HCT116 (cell line): ENCODE measurements around the gene PAX9. TPM values are rescaled to one million over a fixed set of nuclear protein-coding genes. Genes with fewer than 3 reads are reported as not detected.
A peak's percentile ranks its signal among the peaks of the same experiment; 100 is the strongest.

Experiments
- ATAC-seq: fragments of 200-7000 bp; cut with Tn5 transposase; 2 replicates; pipeline ENCODE4 v1.9.1; 2020; ENCODE audit warnings: mild to moderate bottlenecking, moderate library complexity
- BruUV-seq: library from RNA; stranded (reverse); fragments of 400-500 nt; replicated peaks from 2 replicates; lab custom pipeline; 2021; lab: Mats Ljungman, UMichigan
- CTCF ChIA-PET: fragments of 300-600 bp; sonication (Branson Sonifier 250); formaldehyde crosslinking; loops from one replicate; lab custom pipeline; 2021; ENCODE audit warnings: antibody characterized with exemption; lab: Charles Lee
- POLR2A ChIA-PET: fragments of 300-600, 350-600 bp; sonication (Branson Sonifier 250); formaldehyde crosslinking; loops from one replicate; lab custom pipeline; 2021; ENCODE audit warnings: antibody characterized with exemption; lab: Charles Lee
- RAD21 ChIA-PET, 2 experiments: fragments of 300-600 bp; sonication (Branson Sonifier 250); formaldehyde crosslinking; loops; one replicate each; lab custom pipeline; 2023; ENCODE audit warnings: low total read pairs in 2 of 2; ENCODE audit not compliant: uncharacterized antibody in 2 of 2, unreplicated experiment in 2 of 2, low non-redundant PET in 1 of 2; lab: Charles Lee
- DNase-seq: peaks from one replicate; pipeline ENCODE4 v3.0.0-alpha.2; 2010; ENCODE audit warnings: low read depth, low spot score
- H2AFZ ChIP-seq: fragments of 200-600 bp; shearing (Covaris generic), sonication (generic); 2 replicates; pipeline ENCODE4 v1.6.1; 2017; ENCODE audit warnings: low read depth, mixed run types, mixed read lengths, antibody characterized with exemption, low read length; ENCODE audit not compliant: poor library complexity, severe bottlenecking
- H3K27ac ChIP-seq: 2 replicates; pipeline ENCODE4 v1.5.1; 2012; ENCODE audit warnings: low read depth, low read length
- H3K27me3 ChIP-seq: fragments of 200-600 bp; sonication (generic); 2 replicates; pipeline ENCODE4 v1.6.1; 2016; ENCODE audit warnings: mixed run types, low read length, mixed read lengths; ENCODE audit not compliant: insufficient read depth
- H3K36me3 ChIP-seq, 2 experiments: fragments of 200-500 bp in 1 of 2; fragments of 200-600 bp in 1 of 2; sonication (Bioruptor generic) in 1 of 2; sonication (generic) in 1 of 2; 2 replicates each; pipeline versions ENCODE4 v1.5.1 to v1.6.1; 2014 to 2016; ENCODE audit warnings: low read length in 2 of 2, inconsistent platforms in 1 of 2, mixed read lengths in 1 of 2, mixed run types in 1 of 2; ENCODE audit not compliant: insufficient read depth in 2 of 2, control insufficient read depth in 1 of 2
- H3K4me1 ChIP-seq, 2 experiments: fragments of 200-600 bp in 1 of 2; sonication (generic) in 1 of 2; 2 replicates each; pipeline versions ENCODE4 v1.5.1 to v1.6.1; 2012 to 2017; ENCODE audit warnings: low read length in 2 of 2, inconsistent platforms in 1 of 2, mild to moderate bottlenecking in 1 of 2, mixed read lengths in 1 of 2, mixed run types in 1 of 2, moderate library complexity in 1 of 2; ENCODE audit not compliant: insufficient read depth in 2 of 2, control insufficient read depth in 1 of 2
- H3K4me2 ChIP-seq: fragments of 200-600 bp; sonication (generic); 2 replicates; pipeline ENCODE4 v1.6.1; 2017; ENCODE audit warnings: mixed run types, low read length, mixed read lengths
- H3K4me3 ChIP-seq, 2 experiments: fragments of 200-600 bp in 1 of 2; sonication (generic) in 1 of 2; replicated peaks in 1 of 2; 2 replicates each; pipeline ENCODE4 v1.5.1; 2011 to 2016; ENCODE audit warnings: low read length in 2 of 2, control low read depth in 1 of 2, low read depth in 1 of 2, mild to moderate bottlenecking in 1 of 2, mixed read lengths in 1 of 2, mixed run types in 1 of 2
- H3K79me2 ChIP-seq: fragments of 200-600 bp; sonication (generic); 2 replicates; pipeline ENCODE4 v1.6.1; 2017; ENCODE audit warnings: mild to moderate bottlenecking, mixed run types, low read length, moderate library complexity, mixed read lengths; ENCODE audit not compliant: insufficient read depth
- H3K9ac ChIP-seq: fragments of 200-600 bp; sonication (generic); 2 replicates; pipeline ENCODE4 v1.6.1; 2016; ENCODE audit warnings: low read length, mixed read lengths
- H3K9me2 ChIP-seq: fragments of 200-600 bp; sonication (generic), shearing (Covaris generic); 2 replicates; pipeline ENCODE4 v1.6.1; 2017; ENCODE audit warnings: mixed run types, mild to moderate bottlenecking, moderate library complexity; ENCODE audit not compliant: insufficient read depth
- H3K9me3 ChIP-seq, 2 experiments: fragments of 200-500 bp in 1 of 2; fragments of 200-600 bp in 1 of 2; sonication (Bioruptor generic) in 1 of 2; sonication (generic) in 1 of 2; 2 replicates each; pipeline ENCODE4 v1.6.1; 2014 to 2017; ENCODE audit warnings: low read length in 2 of 2, mixed read lengths in 2 of 2, inconsistent platforms in 1 of 2, low read depth in 1 of 2, mild to moderate bottlenecking in 1 of 2, mixed run types in 1 of 2, moderate library complexity in 1 of 2; ENCODE audit not compliant: control insufficient read depth in 1 of 2, insufficient read depth in 1 of 2
- H4K20me1 ChIP-seq: fragments of 200-600 bp; sonication (generic), shearing (Covaris generic); 2 replicates; pipeline ENCODE4 v1.6.1; 2017; ENCODE audit warnings: mixed run types, mild to moderate bottlenecking, moderate library complexity; ENCODE audit not compliant: insufficient read depth
- ATF3 ChIP-seq: IDR thresholded peaks from 2 replicates; pipeline ENCODE4 v1.6.1; 2012
- CBX3 ChIP-seq: IDR thresholded peaks from 2 replicates; pipeline ENCODE4 v1.6.1; 2012; ENCODE audit warnings: low read depth
- CEBPB ChIP-seq: IDR thresholded peaks from 2 replicates; pipeline ENCODE4 v1.6.1; 2012; ENCODE audit warnings: low read depth
- CTCF ChIP-seq, 3 experiments: fragments of 200-600 bp in 1 of 3; sonication (generic) in 1 of 3; IDR thresholded peaks in 2 of 3; conservative IDR thresholded peaks in 1 of 3; 2 replicates each; pipeline ENCODE4 v1.5.1; 2012 to 2017; ENCODE audit warnings: low read depth in 2 of 3, low read length in 2 of 3, antibody characterized with exemption in 1 of 3, borderline replicate concordance in 1 of 3, control low read depth in 1 of 3, mild to moderate bottlenecking in 1 of 3, mixed read lengths in 1 of 3, mixed run types in 1 of 3, moderate library complexity in 1 of 3; ENCODE audit not compliant: insufficient read depth in 1 of 3
- ELF1 ChIP-seq: IDR thresholded peaks from 2 replicates; pipeline ENCODE4 v1.6.1; 2012; ENCODE audit warnings: low read depth, borderline replicate concordance
- EZH2phosphoT487 ChIP-seq: fragments of 200-600 bp; IDR thresholded peaks from 2 replicates; pipeline ENCODE4 v1.6.1; 2018; ENCODE audit warnings: antibody characterized with exemption, borderline replicate concordance
- FOSL1 ChIP-seq: IDR thresholded peaks from 2 replicates; pipeline ENCODE4 v1.6.1; 2012; ENCODE audit warnings: low read depth
- JUND ChIP-seq: IDR thresholded peaks from 2 replicates; pipeline ENCODE4 v1.6.1; 2012
- POLR2A ChIP-seq: IDR thresholded peaks from 2 replicates; pipeline ENCODE4 v1.7.0; 2011; ENCODE audit warnings: borderline replicate concordance; ENCODE audit not compliant: insufficient read depth, insufficient read length; ENCODE audit errors: extremely low read depth
- POLR2AphosphoS5 ChIP-seq: IDR thresholded peaks from 2 replicates; pipeline ENCODE4 v1.6.1; 2011; ENCODE audit warnings: mild to moderate bottlenecking, low read depth, low read length, moderate library complexity
- RAD21 ChIP-seq: IDR thresholded peaks from 2 replicates; pipeline ENCODE4 v1.6.1; 2012; ENCODE audit warnings: low read depth, mild to moderate bottlenecking
- REST ChIP-seq: IDR thresholded peaks from 2 replicates; pipeline ENCODE4 v1.6.1; 2012; ENCODE audit warnings: low read depth
- SIN3A ChIP-seq: IDR thresholded peaks from 2 replicates; pipeline ENCODE4 v1.6.1; 2012; ENCODE audit warnings: low read depth
- SP1 ChIP-seq: IDR thresholded peaks from 2 replicates; pipeline ENCODE4 v1.6.1; 2012; ENCODE audit warnings: low read depth
- SRF ChIP-seq: IDR thresholded peaks from 2 replicates; pipeline ENCODE4 v1.6.1; 2012; ENCODE audit warnings: low read depth
- TCF7L2 ChIP-seq: IDR thresholded peaks from 2 replicates; pipeline ENCODE4 v1.7.0; 2011; ENCODE audit warnings: borderline replicate concordance, inconsistent platforms; ENCODE audit not compliant: insufficient read depth, insufficient read length; ENCODE audit errors: extremely low read depth
- YY1 ChIP-seq: IDR thresholded peaks from 2 replicates; pipeline ENCODE4 v1.6.1; 2011; ENCODE audit warnings: low read length, low read depth, moderate library complexity, mild to moderate bottlenecking; ENCODE audit not compliant: insufficient replicate concordance; ENCODE audit errors: extremely low read depth
- ZNF274 ChIP-seq: fragments of 200-500 bp; sonication (Bioruptor generic); IDR thresholded peaks from 2 replicates; pipeline ENCODE4 v1.6.1; 2014; ENCODE audit warnings: mild to moderate bottlenecking, low read depth, low read length, inconsistent platforms
- intact Hi-C: fragments of 100-400 bp; cut with micrococcal nuclease; formaldehyde crosslinking; loops from 2 replicates; pipeline ENCODE4 v1.10.0; 2022
- total RNA-seq: library from RNA; stranded (reverse); gene quantifications from one replicate; pipeline ENCODE4 v1.2.1, GENCODE V29; 2021; ENCODE audit not compliant: unreplicated experiment
- TF ChIP-seq, protein P1 (sequence below): IDR thresholded peaks from 2 replicates; pipeline ENCODE4 v1.6.1; 2011; ENCODE audit warnings: mild to moderate bottlenecking, low read length, moderate library complexity; ENCODE audit not compliant: insufficient replicate concordance; ENCODE audit errors: extremely low read depth
- TF ChIP-seq, protein P2 (sequence below): IDR thresholded peaks from 2 replicates; pipeline ENCODE4 v1.6.1; 2012

The PAX9 gene
- total RNA-seq, 1 experiment from 2014 or later = 5.2 TPM

GRCh38 chr14:36690311-36691040 lies 28.8 kb downstream of the PAX9 start:
- Histone ChIP-seq H3K27me3 (no peaks in the 10 kb centered on the region), H4K20me1 (no peaks in the 10 kb centered on the region), H2AFZ (no peak overlapping the region), H3K79me2 (no peaks in the 10 kb centered on the region), H3K4me3 (no peak overlapping the region), H3K4me2 (peak overlapping the region; percentile 16; the same call in 1 of the 2 replicates), H3K9me3 (no peaks in the 10 kb centered on the region), H3K27ac (no peak overlapping the region), H3K4me1 (peaks cover 0 to 7% of the 10 kb centered on the region in 2 experiments; a peak in 1 of 4 replicates), H3K9ac (no peak overlapping the region), H3K36me3 (no peaks in the 10 kb centered on the region), H3K9me2 (no peaks in the 10 kb centered on the region)
- TF ChIP-seq ATF3 = no peak
- TF ChIP-seq CTCF (IDR thresholded peaks at IDR 0.05 in 2 of 3, conservative IDR thresholded peaks at IDR 0.05 in 1 of 3; ENCODE audit: borderline replicate concordance in 1 of 3, insufficient read depth in 1 of 3, low read depth in 2 of 3, low read length in 2 of 3) = no peak
- no peak for TF ChIP-seq POLR2AphosphoS5
- no peak for TF ChIP-seq SIN3A
- TF ChIP-seq POLR2A = no peak
- no peak for TF ChIP-seq JUND
- no peak for TF ChIP-seq CEBPB
- no peak for TF ChIP-seq ZNF274
- no peak for TF ChIP-seq CBX3
- TF ChIP-seq SP1 = no peak
- TF ChIP-seq YY1 = no peak
- no peak for TF ChIP-seq REST
- no peak for TF ChIP-seq FOSL1
- TF ChIP-seq ELF1 = no peak
- no peak for TF ChIP-seq TCF7L2
- TF ChIP-seq EZH2phosphoT487 = no peak
- TF ChIP-seq, protein P1, sequence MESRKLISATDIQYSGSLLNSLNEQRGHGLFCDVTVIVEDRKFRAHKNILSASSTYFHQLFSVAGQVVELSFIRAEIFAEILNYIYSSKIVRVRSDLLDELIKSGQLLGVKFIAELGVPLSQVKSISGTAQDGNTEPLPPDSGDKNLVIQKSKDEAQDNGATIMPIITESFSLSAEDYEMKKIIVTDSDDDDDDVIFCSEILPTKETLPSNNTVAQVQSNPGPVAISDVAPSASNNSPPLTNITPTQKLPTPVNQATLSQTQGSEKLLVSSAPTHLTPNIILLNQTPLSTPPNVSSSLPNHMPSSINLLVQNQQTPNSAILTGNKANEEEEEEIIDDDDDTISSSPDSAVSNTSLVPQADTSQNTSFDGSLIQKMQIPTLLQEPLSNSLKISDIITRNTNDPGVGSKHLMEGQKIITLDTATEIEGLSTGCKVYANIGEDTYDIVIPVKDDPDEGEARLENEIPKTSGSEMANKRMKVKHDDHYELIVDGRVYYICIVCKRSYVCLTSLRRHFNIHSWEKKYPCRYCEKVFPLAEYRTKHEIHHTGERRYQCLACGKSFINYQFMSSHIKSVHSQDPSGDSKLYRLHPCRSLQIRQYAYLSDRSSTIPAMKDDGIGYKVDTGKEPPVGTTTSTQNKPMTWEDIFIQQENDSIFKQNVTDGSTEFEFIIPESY = no peak
- TF ChIP-seq, protein P2, sequence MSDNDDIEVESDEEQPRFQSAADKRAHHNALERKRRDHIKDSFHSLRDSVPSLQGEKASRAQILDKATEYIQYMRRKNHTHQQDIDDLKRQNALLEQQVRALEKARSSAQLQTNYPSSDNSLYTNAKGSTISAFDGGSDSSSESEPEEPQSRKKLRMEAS = no peak
- no peak for TF ChIP-seq RAD21
- no peak for TF ChIP-seq SRF
- intact Hi-C loops = no loop called here
- DNase-seq (no peak), ATAC-seq (no peak)
- ChIA-PET CTCF (no interaction called here), RAD21 (no interaction called here), POLR2A (no interaction called here)
- no TSS peak for BruUV-seq
